GM12874 (cell line): ENCODE measurements around the gene RTL1.
A peak's percentile ranks its signal among the peaks of the same experiment; 100 is the strongest.

Experiments used
- CTCF ChIP-seq: IDR thresholded peaks from 2 replicates; pipeline ENCODE4 v1.5.1; 2011; ENCODE audit warnings: low read depth, mild to moderate bottlenecking, control low read depth, low read length, moderate library complexity; ENCODE audit not compliant: insufficient read depth

RTL1 gene

GRCh38 chr14:100855256-100855930 lies 48.1 kb downstream of the RTL1 start:
- TF ChIP-seq CTCF: no peak

GRCh38 chr14:100854435-100854834 lies 49.1 kb downstream of the RTL1 start:
- TF ChIP-seq CTCF: no peak

GRCh38 chr14:100851946-100852620 lies 51.4 kb downstream of the RTL1 start:
- no peak for TF ChIP-seq CTCF

GRCh38 chr14:100851586-100851916 lies 52.0 kb downstream of the RTL1 start:
- TF ChIP-seq CTCF: no peak

GRCh38 chr14:100850841-100851585 lies 52.5 kb downstream of the RTL1 start:
- TF ChIP-seq CTCF: peak; percentile 89

GRCh38 chr14:100849115-100849781 lies 54.3 kb downstream of the RTL1 start:
- TF ChIP-seq CTCF: no peak

- TF ChIP-seq CTCF: no peak
Measured at GRCh38 chr14:100846309-100846859, 57.1 kb downstream of the RTL1 start.
